ENCODE data around the gene SSX2IP.

GRCh38 chr1:84709131-84709530 is 18.9 kb upstream of the SSX2IP start:
- TF ChIP-seq ZBTB44 (tag by site-specific recombination; IDR thresholded peaks at IDR 0.05) = no peak
- no peak for TF ChIP-seq KLF16 (tag by site-specific recombination; IDR thresholded peaks at IDR 0.05)
- no peak for TF ChIP-seq CTCF (tag by site-specific recombination; IDR thresholded peaks at IDR 0.05)
- no peak for TF ChIP-seq REST (tag by site-specific recombination; IDR thresholded peaks at IDR 0.05)
- TF ChIP-seq ZNF146 (tag by site-specific recombination; IDR thresholded peaks at IDR 0.05) = no peak
- TF ChIP-seq ZNF701 (tag by site-specific recombination; IDR thresholded peaks at IDR 0.05) = no peak
- no peak for TF ChIP-seq ZNF24 (tag by site-specific recombination; IDR thresholded peaks at IDR 0.05)
- no peak for TF ChIP-seq ZBTB11 (tag by site-specific recombination; conservative IDR thresholded peaks at IDR 0.05; ENCODE audit: low read depth)
- TF ChIP-seq ZNF174 (tag by site-specific recombination; IDR thresholded peaks at IDR 0.05) = no peak
- TF ChIP-seq ATF2 (tag by site-specific recombination; IDR thresholded peaks at IDR 0.05; ENCODE audit: low read depth) = no peak
- no peak for TF ChIP-seq ZBTB1 (tag by site-specific recombination; IDR thresholded peaks at IDR 0.05)
- no peak for TF ChIP-seq PRDM1 (tag by site-specific recombination; IDR thresholded peaks at IDR 0.05)
